ENCODE results near the gene CCDC30.
A peak's percentile ranks its signal among the peaks of the same experiment; 100 is the strongest.

The CCDC30 gene

GRCh38 chr1:42462828-42463763, at the start of gene CCDC30:
TSS of gene CCDC30 (plus strand) at chr1:42463286. CDS start at chr1:42480552, 17,266 bp downstream.
- DNase-seq = peak; percentile 97

GRCh38 chr1:42414551-42415496, 48.3 kb upstream of the CCDC30 start:
- DNase-seq = no peak

- DNase-seq = no peak
These were observed 45.9 kb upstream of the CCDC30 start for GRCh38 chr1:42417166-42417565.

- DNase-seq = no peak
These were observed 44.6 kb upstream of the CCDC30 start for GRCh38 chr1:42418516-42418915.

- DNase-seq = no peak
These were observed 43.8 kb upstream of the CCDC30 start for GRCh38 chr1:42419126-42419821.

GRCh38 chr1:42420121-42420520, 43.0 kb upstream of the CCDC30 start:
- no peak for DNase-seq

GRCh38 chr1:42420911-42421585, 42.0 kb upstream of the CCDC30 start:
- DNase-seq = peak; percentile 29

- no peak for DNase-seq
These were observed 40.3 kb upstream of the CCDC30 start for GRCh38 chr1:42422737-42423136.

- no peak for DNase-seq
These were observed 39.4 kb upstream of the CCDC30 start for GRCh38 chr1:42423681-42424080.

GRCh38 chr1:42424201-42424600, 38.9 kb upstream of the CCDC30 start:
- DNase-seq = no peak

- no peak for DNase-seq
These were observed 35.8 kb upstream of the CCDC30 start for GRCh38 chr1:42427240-42427639.

GRCh38 chr1:42429603-42430002, 33.5 kb upstream of the CCDC30 start:
- no peak for DNase-seq

GRCh38 chr1:42430286-42431135, 32.6 kb upstream of the CCDC30 start:
- DNase-seq = no peak

- no peak for DNase-seq
These were observed 31.6 kb upstream of the CCDC30 start for GRCh38 chr1:42431514-42431913.

GRCh38 chr1:42432714-42433113, 30.4 kb upstream of the CCDC30 start:
- DNase-seq = no peak

GRCh38 chr1:42433369-42433768, 29.7 kb upstream of the CCDC30 start:
- no peak for DNase-seq

GRCh38 chr1:42434340-42434739, 28.7 kb upstream of the CCDC30 start:
- no peak for DNase-seq

GRCh38 chr1:42439940-42440339, 23.1 kb upstream of the CCDC30 start:
- DNase-seq = peak; percentile 29

GRCh38 chr1:42442662-42443061, 20.4 kb upstream of the CCDC30 start:
- DNase-seq = no peak

- no peak for DNase-seq
These were observed 13.8 kb upstream of the CCDC30 start for GRCh38 chr1:42449256-42449655.

- DNase-seq = no peak
These were observed 13.0 kb upstream of the CCDC30 start for GRCh38 chr1:42450061-42450460.

Measured in NCI-H226 (cell line).